ENCODE data around the gene VIT.
"Not testable (repeated sequence)": the region's sequence is repeated elsewhere in the genome, so short reads cannot be mapped to it uniquely, and the experiment has no call there.

VIT gene

DNA sequence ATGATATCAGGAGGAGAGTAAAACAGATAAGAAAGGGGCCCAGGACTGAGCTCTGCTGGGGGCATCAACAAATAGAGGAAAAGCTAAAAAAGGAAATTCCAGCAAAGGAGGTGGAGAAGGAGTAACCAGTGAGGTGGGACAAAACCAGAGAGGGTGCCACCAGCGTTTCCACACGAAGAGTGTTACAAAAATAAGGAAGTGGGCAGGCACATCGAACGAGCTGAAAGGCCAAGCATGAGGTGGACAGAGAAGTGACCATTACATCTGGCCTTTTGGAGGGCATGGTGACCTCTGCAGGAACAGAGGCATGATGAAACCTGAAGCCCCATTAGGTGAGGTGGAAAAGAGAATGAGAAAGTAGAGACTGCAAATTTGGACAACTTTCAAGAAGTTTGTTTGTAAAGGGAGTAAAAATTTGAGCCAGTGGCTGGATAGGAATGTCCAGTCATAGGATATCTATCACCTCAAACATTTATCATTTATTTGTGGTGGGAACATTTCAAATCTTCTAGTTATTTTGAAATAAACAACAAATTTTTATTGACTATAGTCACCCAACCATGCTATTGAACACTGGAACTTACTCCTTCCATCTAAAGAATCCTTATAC lies 18.4 kb upstream of the VIT start:
- no peak for DNase-seq

DNA sequence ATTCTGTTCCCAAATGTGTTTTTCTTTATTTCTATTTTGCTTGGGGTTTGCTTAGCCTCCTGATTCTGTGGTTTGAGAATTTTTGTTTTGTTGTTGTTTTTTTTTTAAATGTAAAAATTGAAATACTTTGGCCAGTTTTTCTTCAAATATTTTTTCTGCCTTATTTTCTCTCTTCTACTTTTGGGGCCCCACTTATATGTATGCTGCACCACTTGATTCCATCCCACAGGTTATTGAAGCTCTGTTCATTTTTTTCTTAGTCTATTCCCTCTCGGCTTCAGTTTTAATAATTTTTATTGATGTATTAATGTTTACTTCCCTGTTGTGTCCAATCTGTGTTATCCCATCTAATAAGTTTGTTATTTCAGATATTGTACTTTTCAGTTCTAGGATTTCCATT lies 17.7 kb upstream of the VIT start:
- DNase-seq: no peak

DNA sequence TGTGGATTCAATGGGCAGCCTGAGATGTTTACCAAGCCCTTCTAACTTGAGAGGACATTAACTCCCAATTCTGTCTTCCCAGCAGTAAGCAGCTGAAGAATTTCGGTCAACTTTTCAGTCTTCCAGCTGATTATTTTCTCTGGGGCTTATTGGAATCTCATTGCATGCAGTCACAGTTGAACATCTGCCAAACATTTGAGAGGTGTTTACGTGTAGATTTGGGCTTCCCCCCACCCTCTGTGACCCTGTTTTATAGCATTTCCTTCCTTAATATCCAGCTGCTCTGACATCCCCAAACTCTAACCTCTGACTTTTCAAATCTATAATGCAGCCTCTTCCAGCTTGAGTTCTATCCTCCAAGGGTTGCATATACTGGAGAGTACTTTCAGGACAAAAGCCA lies 16.5 kb upstream of the VIT start:
- no peak for DNase-seq

DNA sequence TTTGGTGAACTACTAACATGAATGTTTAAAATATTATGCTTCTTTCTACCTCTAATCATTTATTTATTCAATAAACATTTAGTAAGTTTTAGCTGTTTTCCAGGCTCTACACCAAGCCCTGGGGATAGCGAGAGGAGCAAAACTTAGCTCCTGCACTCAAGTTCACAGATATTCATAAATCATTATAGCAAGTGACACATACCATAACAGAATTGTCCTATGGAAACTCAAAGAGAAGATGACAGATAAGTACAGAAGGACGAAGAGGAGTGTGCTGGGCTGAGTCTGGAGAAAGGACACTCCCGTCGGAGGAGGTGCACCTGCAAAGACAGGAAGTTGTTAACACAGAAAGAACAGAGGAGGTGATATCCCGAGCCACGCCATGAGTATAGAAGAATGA lies 13.9 kb upstream of the VIT start:
- no peak for DNase-seq

DNA sequence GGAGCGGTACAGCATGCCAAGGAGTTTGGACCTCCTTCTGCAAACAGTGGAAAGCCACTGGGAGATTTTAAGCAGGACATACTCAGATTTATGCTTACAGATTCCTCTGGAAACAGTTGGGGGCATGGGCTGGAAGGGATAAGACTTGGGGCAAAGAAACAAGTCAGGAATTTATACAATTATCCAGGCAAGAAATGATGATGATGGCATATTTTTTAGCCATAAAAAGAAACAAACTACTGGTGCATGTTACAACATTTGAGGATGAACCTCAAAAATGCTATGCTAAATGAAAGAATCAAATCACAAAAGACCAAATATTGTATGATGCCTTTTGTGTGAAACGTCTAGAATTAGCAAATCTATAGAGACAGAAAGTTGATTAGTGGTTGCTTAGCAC lies 13.5 kb upstream of the VIT start:
- DNase-seq: no peak

DNA sequence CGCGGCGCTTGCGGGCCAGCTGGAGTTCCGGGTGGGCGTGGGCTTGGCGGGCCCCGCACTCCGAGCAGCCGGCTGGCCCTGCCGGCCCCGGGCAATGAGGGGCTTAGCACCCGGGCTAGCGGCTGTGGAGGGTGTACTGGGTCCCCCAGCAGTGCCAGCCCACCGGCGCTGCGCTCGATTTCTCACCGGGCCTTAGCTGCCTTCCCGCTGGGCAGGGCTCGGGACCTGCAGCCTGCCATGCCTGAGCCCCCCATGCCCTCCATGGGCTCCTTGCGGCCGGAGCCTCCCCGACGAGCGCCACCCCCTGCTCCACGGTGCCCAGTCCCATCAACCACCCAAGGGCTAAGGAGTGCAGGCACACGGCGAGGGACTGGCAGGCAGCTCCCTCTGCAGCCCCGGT lies 8.2 kb upstream of the VIT start:
- not testable (repeated sequence) for DNase-seq

DNA sequence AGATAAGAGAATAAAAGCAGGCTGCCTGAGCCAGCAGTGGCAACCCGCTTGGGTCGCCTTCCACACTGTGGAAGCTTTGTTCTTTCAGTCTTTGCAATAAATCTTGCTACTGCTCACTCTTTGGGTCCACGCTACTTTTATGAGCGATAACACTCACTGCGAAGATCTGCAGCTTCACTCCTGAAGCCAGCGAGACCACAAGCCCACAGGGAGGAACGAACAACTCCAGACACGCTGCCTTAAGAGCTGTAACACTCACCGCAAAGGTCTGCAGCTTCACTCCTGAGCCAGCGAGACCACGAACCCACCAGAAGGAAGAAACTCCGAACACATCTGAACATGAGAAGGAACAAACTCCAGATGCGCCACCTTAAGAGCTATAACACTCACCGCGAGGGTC lies 7.5 kb upstream of the VIT start:
- DNase-seq: not testable (repeated sequence)

DNA sequence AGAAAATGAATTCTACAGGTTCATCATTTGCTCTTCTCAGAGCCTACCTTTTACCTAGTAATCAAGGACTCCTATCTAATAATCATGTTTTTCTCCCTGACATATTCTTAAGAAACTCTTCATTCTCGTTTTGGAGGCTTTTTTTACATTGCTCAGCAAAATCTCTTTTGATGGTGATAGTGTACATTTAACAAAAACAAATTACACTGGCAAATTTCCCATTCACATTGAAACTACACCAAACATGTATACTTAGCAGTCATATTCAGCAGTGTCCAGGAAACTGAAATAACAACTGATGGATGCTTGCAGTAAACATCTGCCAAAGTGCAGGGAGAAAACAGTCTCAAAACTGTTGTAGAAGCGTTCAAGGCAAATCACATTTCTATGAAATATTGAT lies 4.4 kb upstream of the VIT start:
- no peak for DNase-seq

DNA sequence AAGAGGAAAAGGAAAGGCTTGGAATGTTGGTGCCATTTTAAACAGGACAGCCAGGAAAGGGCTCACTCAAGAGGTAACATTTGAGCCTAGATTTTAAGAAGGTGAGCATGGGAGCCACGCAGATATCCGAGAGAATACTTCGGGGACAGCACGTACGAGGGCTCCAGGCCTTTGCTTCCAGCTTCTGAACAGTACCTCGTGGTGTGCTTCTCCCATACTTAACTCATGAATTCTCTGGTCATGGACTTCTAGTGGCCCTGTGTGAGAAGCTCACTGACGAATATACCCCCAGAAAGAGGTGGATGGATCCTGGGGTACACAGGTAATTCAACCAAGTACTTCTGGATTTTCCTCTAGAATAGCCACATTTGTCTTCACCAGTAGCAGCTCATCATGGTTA lies 2.7 kb upstream of the VIT start:
- no peak for DNase-seq

DNA sequence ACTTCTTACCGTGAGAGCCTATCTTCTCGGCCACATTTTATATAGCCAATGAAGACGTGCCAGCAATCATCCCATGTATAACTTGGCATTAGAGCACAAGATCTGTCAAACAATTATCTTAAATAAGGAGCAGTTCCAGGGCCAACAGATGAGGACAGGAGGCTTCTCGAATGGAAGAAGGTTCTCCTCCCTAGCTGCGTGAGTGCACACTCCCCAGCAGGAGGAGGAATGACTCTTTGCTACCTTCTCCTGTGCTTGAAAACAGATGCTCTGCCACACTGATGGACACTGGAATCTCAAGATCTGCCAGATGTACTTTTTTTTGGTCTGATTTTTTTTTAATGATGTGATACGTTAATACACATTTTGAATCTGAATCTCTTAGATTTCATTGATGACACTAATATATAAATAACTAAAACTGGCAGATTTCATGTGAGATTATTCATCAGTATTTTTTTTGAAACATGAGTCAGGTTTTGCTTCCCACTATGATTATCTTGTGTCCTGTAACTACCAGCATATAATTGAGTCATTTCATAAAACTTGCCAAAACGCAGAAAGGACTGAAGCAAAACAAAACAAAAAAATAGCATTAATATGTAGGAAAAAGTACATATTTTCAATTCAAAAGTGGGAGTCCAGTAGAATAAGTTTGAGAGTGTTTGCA lies 626 bp upstream of the VIT start:
- DNase-seq: no peak

DNA sequence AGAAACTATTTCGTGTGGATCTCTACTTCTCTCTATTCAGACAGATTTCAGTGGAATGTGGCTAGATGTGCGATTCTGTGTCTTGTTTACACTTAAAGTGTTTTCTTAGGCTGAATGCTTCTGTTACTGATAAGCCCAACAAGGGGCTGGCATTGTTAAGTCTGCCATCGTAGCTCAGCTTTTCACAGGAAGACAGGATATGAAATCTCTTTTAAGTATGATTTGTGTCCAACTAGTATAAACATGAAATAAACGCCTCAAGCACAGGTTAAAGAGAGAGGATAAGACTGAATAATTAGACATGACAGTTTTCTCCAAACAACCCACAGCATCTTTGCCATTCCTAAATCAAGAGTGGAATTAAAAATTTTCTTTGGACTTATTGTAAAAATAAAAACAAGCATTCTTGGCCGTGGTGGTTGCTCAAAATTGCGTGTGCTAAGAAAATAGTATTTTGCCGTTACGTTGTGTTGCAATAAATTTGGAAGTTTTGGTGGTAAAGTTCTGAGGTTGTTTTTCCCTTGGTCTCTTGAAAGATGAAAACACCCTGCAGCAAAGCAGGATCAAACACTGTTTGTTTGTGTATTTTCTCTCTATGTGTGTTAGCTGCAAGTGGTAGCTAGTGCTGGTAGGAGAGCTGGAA lies 1.0 kb downstream of the VIT start:
- DNase-seq: no peak

DNA sequence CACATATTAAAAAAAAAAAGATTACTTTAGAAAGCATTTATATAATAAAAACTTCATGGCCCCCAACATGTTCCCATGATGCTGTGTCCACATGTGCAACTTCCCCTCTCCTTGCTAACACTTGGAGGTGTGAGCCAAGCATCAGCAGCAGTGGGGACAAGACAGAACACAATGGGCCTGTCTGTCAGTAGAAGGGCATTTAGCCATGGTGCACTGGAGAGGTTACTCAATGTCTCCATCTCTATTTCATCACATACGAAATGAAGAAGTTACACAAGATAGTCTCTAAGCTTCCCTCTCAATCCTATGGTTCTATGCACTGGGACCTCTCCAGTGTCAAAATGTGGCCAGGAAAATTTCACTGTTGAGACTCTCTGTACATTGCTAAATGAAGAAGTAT lies 2.5 kb downstream of the VIT start:
- DNase-seq: no peak

DNA sequence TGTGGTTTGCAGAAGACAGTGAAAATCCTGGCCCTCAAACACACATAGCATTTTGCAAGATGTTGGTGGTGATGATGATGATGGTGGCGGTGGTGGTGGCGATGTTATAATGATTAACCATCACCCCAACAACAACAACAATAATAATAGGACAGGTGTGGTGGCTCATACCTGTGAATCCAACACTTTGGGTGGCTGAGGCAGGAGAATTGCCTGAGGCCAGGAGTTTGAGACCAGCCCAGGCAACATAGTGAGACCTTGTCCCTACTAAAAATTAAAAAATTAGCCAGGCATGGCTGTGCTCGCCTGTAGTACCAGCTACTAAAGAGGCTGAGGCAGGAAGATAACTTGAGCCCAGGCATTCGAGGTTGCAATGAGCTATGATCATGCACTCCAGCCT lies 3.8 kb downstream of the VIT start:
- DNase-seq: no peak

DNA sequence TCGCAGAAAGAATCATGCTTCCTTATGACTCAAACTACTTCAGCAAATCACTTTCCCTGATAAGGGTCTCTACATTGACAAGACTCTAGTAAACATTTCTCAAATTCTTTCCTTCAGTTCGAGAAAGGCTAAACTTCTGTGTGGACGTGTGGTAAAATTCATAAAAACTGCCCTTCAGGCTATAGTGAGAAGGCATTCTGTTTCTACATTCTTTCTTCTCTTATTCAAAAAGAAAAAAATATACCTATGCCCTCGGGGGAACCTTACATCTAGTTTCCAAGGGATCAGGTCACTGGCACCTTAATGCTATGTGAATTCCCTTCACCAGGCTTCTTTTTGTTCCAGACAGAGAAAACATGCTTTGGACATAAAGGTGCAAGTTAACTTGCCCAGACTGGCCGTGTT lies 4.9 kb downstream of the VIT start:
- no peak for DNase-seq

DNA sequence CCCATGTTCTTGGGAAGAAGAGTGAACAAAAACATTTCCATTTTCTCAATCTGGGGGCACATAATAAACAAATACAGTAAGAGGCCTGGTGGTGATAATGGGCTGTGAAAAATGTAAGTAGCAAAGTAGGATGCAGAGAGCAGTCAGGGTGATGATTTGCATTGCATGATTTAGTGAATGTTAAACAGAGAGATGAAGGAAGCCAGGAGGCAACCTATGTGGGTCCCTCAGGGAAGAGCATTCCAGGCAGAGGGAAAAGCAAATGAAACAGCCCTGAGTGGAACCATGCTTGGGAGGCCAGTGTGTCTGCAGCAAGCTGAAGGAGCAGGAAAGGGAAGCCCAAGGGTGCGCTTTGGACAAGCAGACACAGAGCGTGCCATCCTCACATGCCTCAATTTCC lies 5.4 kb downstream of the VIT start:
- no peak for DNase-seq

DNA sequence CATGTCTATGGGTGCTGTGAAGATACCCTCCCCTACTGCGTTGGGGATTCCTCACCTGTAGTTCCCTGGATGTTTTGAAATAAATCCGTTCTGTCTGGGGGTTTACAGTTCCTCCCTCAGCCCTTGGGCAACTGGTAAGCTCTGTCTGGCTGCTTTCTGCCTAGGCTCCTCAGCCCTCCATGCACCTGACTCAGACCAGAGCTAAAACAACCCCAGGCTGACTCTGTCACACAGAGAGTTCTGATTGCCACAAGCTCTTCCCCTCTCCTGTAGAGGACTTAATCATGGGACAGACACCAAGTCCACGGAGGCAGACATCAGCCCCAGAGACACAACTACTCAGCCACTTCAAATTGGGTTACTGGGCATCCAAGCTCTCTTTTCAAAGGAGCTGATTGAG lies 6.3 kb downstream of the VIT start:
- DNase-seq: no peak

DNA sequence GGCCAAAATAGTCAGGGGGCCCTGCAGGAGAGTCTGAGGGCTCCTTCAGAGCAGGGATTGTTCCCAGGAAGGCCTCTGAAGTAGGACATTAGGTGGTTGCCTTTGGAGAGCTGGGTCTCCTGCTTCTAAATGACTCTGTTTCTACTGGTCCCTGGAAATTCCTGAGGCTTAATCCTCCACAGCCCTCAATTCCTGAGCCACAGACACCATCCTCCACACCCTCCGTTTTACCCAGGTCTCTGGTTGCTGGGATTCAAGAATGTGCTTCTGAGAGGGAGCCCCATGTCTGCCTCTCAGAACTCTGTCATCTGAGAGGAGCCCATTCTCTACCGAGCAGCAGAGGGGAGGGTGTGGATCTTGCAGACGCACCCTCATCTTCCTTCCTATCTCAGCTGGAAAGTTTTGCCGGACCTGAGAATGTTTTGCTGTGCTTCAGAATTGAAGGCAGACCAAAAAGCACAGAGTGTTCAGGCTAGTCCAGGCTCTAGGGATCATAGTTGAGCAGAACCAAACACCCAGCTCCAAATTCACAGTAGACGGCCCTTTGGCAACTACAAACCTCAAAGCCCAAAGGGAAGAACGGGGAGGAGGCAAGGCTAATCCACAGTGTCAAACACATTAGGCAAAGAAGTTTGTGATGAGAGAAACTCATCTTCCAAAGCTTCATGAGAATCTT lies 8.1 kb downstream of the VIT start:
- DNase-seq: no peak

DNA sequence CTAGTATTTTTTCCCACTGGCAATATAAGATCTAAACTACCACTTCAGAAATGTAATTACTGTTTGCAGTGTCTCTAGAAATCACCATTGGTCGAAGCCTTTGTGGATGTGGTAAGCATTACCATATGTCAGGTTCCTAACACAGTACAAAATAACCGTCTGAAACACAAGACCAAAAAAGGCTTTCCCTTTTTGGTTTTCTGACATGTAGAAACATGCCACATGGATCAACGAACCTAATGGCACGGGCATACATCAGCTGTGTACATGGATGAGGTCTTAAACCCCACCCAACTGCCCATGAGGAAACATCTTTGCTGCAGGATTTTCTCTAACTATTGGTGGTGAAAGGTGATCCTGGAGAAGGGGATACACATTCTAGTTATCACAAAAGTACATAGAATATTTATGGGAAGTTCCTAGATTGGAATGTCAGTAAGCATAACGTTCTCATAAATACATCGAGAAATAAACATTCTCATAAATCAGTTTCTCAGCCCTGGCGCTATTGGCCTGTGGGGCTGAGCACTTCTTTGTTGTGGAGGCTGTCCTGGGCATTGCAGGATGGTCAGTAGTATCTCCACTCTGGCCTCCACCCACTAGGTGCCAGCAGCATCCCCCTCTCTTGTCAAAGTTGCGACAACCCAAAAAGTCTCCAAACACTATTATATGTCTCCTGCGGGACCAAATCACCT lies 9.0 kb downstream of the VIT start:
- no peak for DNase-seq

DNA sequence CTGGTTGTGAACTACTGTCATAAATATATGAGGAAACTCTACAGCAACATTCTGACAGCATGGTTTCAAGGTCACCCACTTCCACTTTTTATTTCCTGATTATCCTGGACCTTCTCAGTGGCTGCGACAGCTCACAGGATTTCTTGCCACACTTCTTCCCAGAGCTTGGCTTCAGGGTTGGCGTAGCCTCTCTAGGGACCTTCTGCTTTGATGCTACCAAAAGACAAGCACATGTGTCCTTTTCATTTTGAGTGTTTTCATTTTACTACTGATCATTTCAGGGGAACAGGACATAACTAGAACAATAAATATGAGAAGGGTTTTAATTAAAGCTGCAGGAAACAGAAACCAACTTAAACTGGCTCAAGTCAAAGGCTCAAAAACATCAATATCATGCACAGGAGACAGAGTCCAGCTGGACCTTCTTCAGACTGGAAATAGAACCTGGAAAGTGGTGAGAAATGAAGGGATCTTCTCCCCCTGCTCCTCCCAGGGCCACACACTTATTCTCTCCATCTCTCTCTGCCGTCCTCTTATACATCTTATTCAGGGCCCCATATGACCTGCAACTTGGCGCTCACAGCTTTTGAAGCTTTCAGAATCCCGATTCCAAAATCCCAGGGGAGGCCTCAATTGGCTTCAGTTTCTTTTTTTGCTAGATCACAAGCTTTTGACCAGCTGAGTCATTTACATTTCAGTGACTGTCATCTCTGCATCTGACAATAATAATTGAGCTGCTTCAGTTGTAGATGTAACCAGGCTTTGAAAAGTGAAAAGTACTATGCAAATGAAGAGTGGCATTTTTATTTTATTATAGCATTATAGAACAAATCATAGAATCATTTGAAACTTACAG lies 9.7 kb downstream of the VIT start:
- DNase-seq: no peak

DNA sequence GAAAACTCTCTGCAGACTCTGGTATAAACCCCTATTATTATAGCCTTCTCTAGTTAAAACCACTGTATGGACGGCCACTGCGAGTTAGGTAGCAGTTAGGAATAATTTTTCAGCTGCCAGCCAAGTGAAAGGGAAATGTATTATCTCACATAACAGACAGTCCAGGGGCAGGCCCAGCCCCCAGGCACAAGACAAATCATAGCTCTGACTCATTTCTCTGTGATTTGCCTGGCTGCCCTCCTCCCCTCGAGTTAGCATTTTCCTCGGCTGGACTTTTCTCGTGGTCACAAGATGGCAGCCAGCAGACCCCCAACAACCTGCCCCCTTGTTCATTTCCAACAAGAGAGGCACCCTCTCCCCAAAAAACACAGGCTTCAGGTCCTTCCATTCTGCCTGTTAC lies 10.5 kb downstream of the VIT start:
- DNase-seq: no peak

DNA sequence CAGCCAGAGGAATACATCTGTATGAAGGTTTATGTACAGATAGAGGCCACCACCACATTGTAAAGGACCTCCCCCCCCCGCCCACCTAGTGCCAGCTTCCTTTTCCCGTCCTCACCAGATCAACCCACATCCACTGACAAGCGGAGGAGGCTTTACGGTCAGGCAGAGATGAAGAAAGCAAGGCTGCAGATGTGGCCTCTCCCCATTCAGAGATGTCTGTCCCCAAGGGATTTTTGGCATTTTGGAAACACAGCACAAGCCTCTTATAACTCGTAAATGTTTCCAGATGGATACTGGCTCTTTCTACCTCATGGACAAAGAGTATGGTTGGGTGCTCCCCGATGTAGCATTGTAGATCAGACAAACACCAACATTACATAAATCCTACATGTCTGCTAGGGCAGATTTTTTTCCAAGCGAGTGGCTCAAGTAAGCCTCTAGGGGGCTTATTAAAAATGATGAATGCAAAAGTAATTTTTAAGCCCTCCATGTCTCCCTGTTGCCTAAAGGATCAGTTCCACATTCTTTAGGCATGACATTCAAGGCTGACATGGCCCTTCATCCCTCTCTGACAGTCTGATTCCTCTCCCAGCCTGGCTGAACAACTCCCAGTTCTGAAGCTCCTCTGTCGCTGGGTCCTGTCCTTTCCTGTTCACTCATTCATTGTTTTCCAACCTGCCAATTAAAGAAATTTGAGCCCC lies 11.7 kb downstream of the VIT start:
- no peak for DNase-seq

Data from retina (tissue), 1 donor.